Natural killer cell (primary cell): Measurements from ENCODE around the gene LYPD5. TPM values are rescaled to one million over a fixed set of nuclear protein-coding genes. Genes with fewer than 3 reads are reported as not detected.

Experiments used
- ATAC-seq, 3 donors: fragments of 150-1000 bp in 2 of 3; fragments of 200-7000 bp in 1 of 3; cut with Tn5 transposase; 1 replicate in 1 of 3; 2 replicates in 2 of 3; pipeline ENCODE4 v1.10.0; 2021; ENCODE audit warnings: mild to moderate bottlenecking in 2 of 3, moderate library complexity in 2 of 3
- DNase-seq, 2 donors: peaks; one replicate each; pipeline versions ENCODE4 v3.0.0 to v3.0.0-alpha.2; 2013 to 2021; ENCODE audit warnings: mixed read lengths in 1 of 2
- H3K27ac ChIP-seq: one replicate; pipeline ENCODE4 v1.5.1; 2013; ENCODE audit warnings: mild to moderate bottlenecking, low read length
- H3K27me3 ChIP-seq: one replicate; pipeline ENCODE4 v1.6.1; 2013; ENCODE audit warnings: low read length; ENCODE audit not compliant: control insufficient read depth, insufficient read depth
- H3K36me3 ChIP-seq: one replicate; pipeline ENCODE4 v1.6.1; 2013; ENCODE audit warnings: low read length; ENCODE audit not compliant: control insufficient read depth, insufficient read depth
- H3K4me1 ChIP-seq: one replicate; pipeline ENCODE4 v1.6.1; 2013; ENCODE audit warnings: low read length; ENCODE audit not compliant: control insufficient read depth, insufficient read depth
- H3K4me3 ChIP-seq: one replicate; pipeline ENCODE4 v1.5.1; 2013; ENCODE audit warnings: low read length
- H3K9me3 ChIP-seq: one replicate; pipeline ENCODE4 v1.6.1; 2013; ENCODE audit warnings: low read length; ENCODE audit not compliant: control insufficient read depth, insufficient read depth
- H3K27ac Mint-ChIP-seq, 2 donors: one replicate each; pipeline ENCODE4 v1.8.0; 2022; ENCODE audit warnings: mild to moderate bottlenecking in 2 of 2, mixed read lengths in 2 of 2, moderate library complexity in 1 of 2
- H3K27me3 Mint-ChIP-seq, 2 donors: one replicate each; pipeline ENCODE4 v1.8.0; 2022; ENCODE audit warnings: low read depth in 2 of 2, mixed read lengths in 2 of 2
- H3K36me3 Mint-ChIP-seq: one replicate; pipeline ENCODE4 v1.8.0; 2022; ENCODE audit warnings: mixed read lengths
- H3K4me1 Mint-ChIP-seq, 2 donors: one replicate each; pipeline ENCODE4 v1.8.0; 2022; ENCODE audit warnings: mixed read lengths in 2 of 2
- H3K4me3 Mint-ChIP-seq: one replicate; pipeline ENCODE4 v1.8.0; 2022; ENCODE audit warnings: mild to moderate bottlenecking, moderate library complexity, mixed read lengths
- H3K9me3 Mint-ChIP-seq, 2 donors: one replicate each; pipeline ENCODE4 v1.8.0; 2022; ENCODE audit warnings: mixed read lengths in 2 of 2
- CTCF ChIP-seq: fragments of 200-600 bp; IDR thresholded peaks from one replicate; pipeline ENCODE4 v1.8.0; 2022; ENCODE audit warnings: antibody characterized with exemption
- WGBS: methylation state at CpG from one replicate; pipeline ENCODE4 v1.1.7; 2013; ENCODE audit warnings: missing lambda C conversion rate; ENCODE audit not compliant: insufficient coverage; 5-methylcytosine and 5-hydroxymethylcytosine counted together
- intact Hi-C: fragments of 100-400 bp; cut with micrococcal nuclease; formaldehyde crosslinking; loops from one replicate; pipeline ENCODE4 v1.14.2; 2022
- total RNA-seq, 4 donors: library from RNA; stranded (reverse); fragments of 120-200 nt in 1 of 4; gene quantifications; one replicate each; pipeline versions ENCODE4 v1.2.3 to v1.2.4, GENCODE V29; 2013 to 2022

Gene LYPD5
- total RNA-seq, 3 donors from 2014 or later (not counting 1 experiment from before 2014, with no cell fraction given): not detected

- H3K27ac Mint-ChIP-seq: no peak overlapping the region
- H3K27ac ChIP-seq: no peak overlapping the region
- DNase-seq (no peak), ATAC-seq (no peak)
- no peaks in the 10 kb centered on the region for H3K9me3 Mint-ChIP-seq
- peaks cover 2% of the 10 kb centered on the region for H3K27me3 ChIP-seq
- no peaks in the 10 kb centered on the region for H3K36me3 Mint-ChIP-seq
- no peaks in the 10 kb centered on the region for H3K4me1 ChIP-seq
- no peak overlapping the region for H3K4me3 ChIP-seq
- H3K27me3 Mint-ChIP-seq: peaks cover 11 to 14% of the 10 kb centered on the region in 2 donors
- 28% methylated on average over 2 of the region's 2 CpGs for WGBS
- H3K36me3 ChIP-seq: no peaks in the 10 kb centered on the region
- intact Hi-C loops: no loop called here
- H3K9me3 ChIP-seq: no peaks in the 10 kb centered on the region
- no peaks in the 10 kb centered on the region for H3K4me1 Mint-ChIP-seq
- no peak for TF ChIP-seq CTCF
- no peak overlapping the region for H3K4me3 Mint-ChIP-seq
Observed at GRCh38 chr19:43804432-43804831, 2.2 kb upstream of the LYPD5 start.

GRCh38 chr19:43799502-43800142 lies 2.6 kb downstream of the LYPD5 start:
- ATAC-seq (no peak), DNase-seq (no peak)
- peak overlapping the region in 1 of 2 donors; percentile 42 for H3K27ac Mint-ChIP-seq
- Histone ChIP-seq H3K27ac (no peak overlapping the region), H3K27me3 (no peaks in the 10 kb centered on the region), H3K4me3 (no peak overlapping the region), H3K9me3 (no peaks in the 10 kb centered on the region), H3K36me3 (no peaks in the 10 kb centered on the region), H3K4me1 (peaks cover 9% of the 10 kb centered on the region)
- H3K9me3 Mint-ChIP-seq: no peaks in the 10 kb centered on the region
- H3K4me3 Mint-ChIP-seq: peak overlapping the region; percentile 81
- H3K27me3 Mint-ChIP-seq: peaks cover 5 to 33% of the 10 kb centered on the region in 2 donors
- peaks cover 0 to 13% of the 10 kb centered on the region in 2 donors for H3K4me1 Mint-ChIP-seq
- H3K36me3 Mint-ChIP-seq: no peaks in the 10 kb centered on the region
- 86% methylated on average over 6 of the region's 6 CpGs for WGBS
- intact Hi-C loops: no loop called here
- TF ChIP-seq CTCF: no peak

- Histone ChIP-seq H3K27ac (no peak overlapping the region), H3K4me3 (peak overlapping the region; percentile 38), H3K36me3 (no peaks in the 10 kb centered on the region), H3K9me3 (no peaks in the 10 kb centered on the region), H3K27me3 (no peaks in the 10 kb centered on the region), H3K4me1 (peaks cover 9% of the 10 kb centered on the region)
- no peak for TF ChIP-seq CTCF
- Mint-ChIP-seq H3K4me1 (peaks cover 0 to 13% of the 10 kb centered on the region in 2 donors), H3K4me3 (peak overlapping the region; percentile 81), H3K27me3 (peaks cover 5 to 33% of the 10 kb centered on the region in 2 donors), H3K9me3 (no peaks in the 10 kb centered on the region), H3K27ac (peak overlapping the region in 1 of 2 donors; percentile 42), H3K36me3 (no peaks in the 10 kb centered on the region)
- ATAC-seq (peak in 2 of 3 donors; percentile 73 to 76), DNase-seq (peak in 1 of 2 donors; percentile 60)
- 19% methylated on average over 70 of the region's 70 CpGs for WGBS
- intact Hi-C loops: no loop called here
Observed at GRCh38 chr19:43798546-43799409, 3.5 kb downstream of the LYPD5 start.
